Muscle of leg (tissue), 11 donors: ENCODE data around the gene IGFBPL1. TPM values are rescaled to one million over a fixed set of nuclear protein-coding genes. Genes with fewer than 3 reads are reported as not detected.
A peak's percentile ranks its signal among the peaks of the same experiment; 100 is the strongest.

ENCODE experiments used
- DNase-seq: peaks from one replicate; pipeline ENCODE4 v3.0.0; 2013
- H3K27ac ChIP-seq: one replicate; pipeline ENCODE4 v1.5.1; 2013; ENCODE audit warnings: mild to moderate bottlenecking, low read length, control low read depth
- H3K27me3 ChIP-seq: one replicate; pipeline ENCODE4 v1.6.1; 2013; ENCODE audit warnings: low read length; ENCODE audit not compliant: control insufficient read depth, insufficient read depth
- H3K36me3 ChIP-seq: one replicate; pipeline ENCODE4 v1.6.1; 2013; ENCODE audit warnings: low read length; ENCODE audit not compliant: control insufficient read depth, insufficient read depth
- H3K4me1 ChIP-seq: one replicate; pipeline ENCODE4 v1.6.1; 2013; ENCODE audit warnings: low read length; ENCODE audit not compliant: control insufficient read depth, insufficient read depth
- H3K4me3 ChIP-seq: one replicate; pipeline ENCODE4 v1.5.1; 2013; ENCODE audit warnings: low read length, control low read depth
- H3K9me3 ChIP-seq: replicated peaks from 2 replicates; pipeline ENCODE4 v1.6.1; 2013; ENCODE audit warnings: low read depth, low read length; ENCODE audit not compliant: control insufficient read depth
- WGBS: methylation state at CpG from one replicate; pipeline ENCODE4 v1.1.5; 2013; ENCODE audit warnings: missing lambda C conversion rate; ENCODE audit not compliant: insufficient coverage; 5-methylcytosine and 5-hydroxymethylcytosine counted together
- polyA plus RNA-seq, 8 donors: library from polyadenylated mRNA; unstranded; fragments of 120-200 nt; gene quantifications; one replicate each; pipeline versions ENCODE4 v1.2.1 to v1.2.3, GENCODE V29; 2013; ENCODE audit warnings: inconsistent platforms in 1 of 8, low replicate concordance in 1 of 8; ENCODE audit not compliant: insufficient read length in 8 of 8, insufficient read depth in 1 of 8
- total RNA-seq: library from RNA; stranded (reverse); fragments of 120-200 nt; gene quantifications from one replicate; pipeline ENCODE4 v1.2.4, GENCODE V29; 2013

IGFBPL1 gene
- total and polyA plus RNA-seq, 9 donors = 0.53 to 1.5 (median 0.84) TPM

GRCh38 chr9:38370176-38370575 is 54.1 kb downstream of the IGFBPL1 start:
- no peak for DNase-seq
- H3K27ac ChIP-seq = no peak overlapping the region
- WGBS = 80% methylated on average over 1 of the region's 4 CpGs
- no peak overlapping the region for H3K4me3 ChIP-seq
- H3K9me3 ChIP-seq = no peaks in the 10 kb centered on the region
- no peaks in the 10 kb centered on the region for H3K27me3 ChIP-seq
- H3K36me3 ChIP-seq = no peaks in the 10 kb centered on the region
- peaks cover 5% of the 10 kb centered on the region for H3K4me1 ChIP-seq

- Histone ChIP-seq H3K4me1 (peaks cover 5% of the 10 kb centered on the region), H3K36me3 (no peaks in the 10 kb centered on the region), H3K27me3 (no peaks in the 10 kb centered on the region), H3K4me3 (no peak overlapping the region), H3K9me3 (no peaks in the 10 kb centered on the region), H3K27ac (no peak overlapping the region)
- 80% methylated on average over 1 of the region's 2 CpGs for WGBS
- no peak for DNase-seq
These were observed 55.5 kb downstream of the IGFBPL1 start for GRCh38 chr9:38368731-38369130.

GRCh38 chr9:38367898-38368297 is 56.4 kb downstream of the IGFBPL1 start:
- H3K27me3 ChIP-seq = no peaks in the 10 kb centered on the region
- no peaks in the 10 kb centered on the region for H3K9me3 ChIP-seq
- no peak overlapping the region for H3K27ac ChIP-seq
- H3K36me3 ChIP-seq = no peaks in the 10 kb centered on the region
- H3K4me1 ChIP-seq = peaks cover 9% of the 10 kb centered on the region
- no peak for DNase-seq
- H3K4me3 ChIP-seq = no peak overlapping the region

- 82% methylated on average over 3 of the region's 5 CpGs for WGBS
- Histone ChIP-seq H3K4me1 (peaks cover 23% of the 10 kb centered on the region), H3K27ac (no peak overlapping the region), H3K4me3 (no peak overlapping the region), H3K9me3 (no peaks in the 10 kb centered on the region), H3K36me3 (no peaks in the 10 kb centered on the region), H3K27me3 (no peaks in the 10 kb centered on the region)
- no peak for DNase-seq
These were observed 60.7 kb downstream of the IGFBPL1 start for GRCh38 chr9:38363589-38363925.

- peak; percentile 89 for DNase-seq
- Histone ChIP-seq H3K9me3 (no peaks in the 10 kb centered on the region), H3K4me3 (no peak overlapping the region), H3K36me3 (no peaks in the 10 kb centered on the region), H3K27ac (no peak overlapping the region), H3K4me1 (peaks cover 23% of the 10 kb centered on the region), H3K27me3 (no peaks in the 10 kb centered on the region)
- 43% methylated on average over 5 of the region's 21 CpGs for WGBS
These were observed 61.2 kb downstream of the IGFBPL1 start for GRCh38 chr9:38362852-38363588.

- peak; percentile 66 for DNase-seq
- Histone ChIP-seq H3K9me3 (no peaks in the 10 kb centered on the region), H3K27me3 (no peaks in the 10 kb centered on the region), H3K27ac (no peak overlapping the region), H3K4me3 (no peak overlapping the region), H3K4me1 (peaks cover 23% of the 10 kb centered on the region), H3K36me3 (no peaks in the 10 kb centered on the region)
- WGBS = 73% methylated on average over 6 of the region's 6 CpGs
These were observed 62.8 kb downstream of the IGFBPL1 start for GRCh38 chr9:38361473-38361850.

- Histone ChIP-seq H3K9me3 (no peaks in the 10 kb centered on the region), H3K4me1 (peaks cover 23% of the 10 kb centered on the region)
- DNase-seq = no peak
These were observed 63.3 kb downstream of the IGFBPL1 start for GRCh38 chr9:38360839-38361472.

GRCh38 chr9:38359689-38360385 is 64.4 kb downstream of the IGFBPL1 start:
- 80% methylated on average over 3 of the region's 5 CpGs for WGBS
- Histone ChIP-seq H3K4me1 (peaks cover 23% of the 10 kb centered on the region), H3K27me3 (no peaks in the 10 kb centered on the region), H3K4me3 (no peak overlapping the region), H3K36me3 (no peaks in the 10 kb centered on the region), H3K27ac (no peak overlapping the region), H3K9me3 (no peaks in the 10 kb centered on the region)
- DNase-seq = no peak

More at GRCh38 chr9:38360839-38361472, 63.3 kb downstream of the IGFBPL1 start:
- H3K36me3 ChIP-seq = no peaks in the 10 kb centered on the region
- H3K4me3 ChIP-seq = no peak overlapping the region
- H3K27ac ChIP-seq = no peak overlapping the region
- no peaks in the 10 kb centered on the region for H3K27me3 ChIP-seq
- WGBS = 73% methylated on average over 6 of the region's 7 CpGs

- Histone ChIP-seq H3K9me3 (no peaks in the 10 kb centered on the region), H3K36me3 (no peaks in the 10 kb centered on the region), H3K4me1 (peaks cover 23% of the 10 kb centered on the region), H3K4me3 (no peak overlapping the region), H3K27me3 (no peaks in the 10 kb centered on the region), H3K27ac (no peak overlapping the region)
- DNase-seq = no peak
- WGBS = 62% methylated on average over 3 of the region's 6 CpGs
These were observed 65.0 kb downstream of the IGFBPL1 start for GRCh38 chr9:38359297-38359653.

- WGBS = 75% methylated on average over 2 of the region's 9 CpGs
- no peak for DNase-seq
- peaks cover 23% of the 10 kb centered on the region for H3K4me1 ChIP-seq
These were observed 65.6 kb downstream of the IGFBPL1 start for GRCh38 chr9:38358390-38359296.

More at GRCh38 chr9:38358390-38359296, 65.6 kb downstream of the IGFBPL1 start:
- Histone ChIP-seq H3K27ac (no peak overlapping the region), H3K36me3 (no peaks in the 10 kb centered on the region), H3K9me3 (no peaks in the 10 kb centered on the region), H3K4me3 (no peak overlapping the region), H3K27me3 (no peaks in the 10 kb centered on the region)
